OCI-LY1 (cell line): Measurements from ENCODE around the gene MACF1.
"Not testable (repeated sequence)": the region's sequence is repeated elsewhere in the genome, so short reads cannot be mapped to it uniquely, and the experiment has no call there.

Experiments used
- H2AFZ ChIP-seq: fragments of 200-600 bp; sonication (generic), shearing (Covaris generic); 2 replicates; pipeline ENCODE4 v1.6.0; 2014; ENCODE audit warnings: antibody characterized with exemption, mild to moderate bottlenecking, low read length
- H3F3A ChIP-seq: fragments of 200-600 bp; sonication (generic), shearing (Covaris generic); 2 replicates; pipeline ENCODE4 v1.6.0; 2014; ENCODE audit warnings: mild to moderate bottlenecking, antibody characterized with exemption, low read length, moderate library complexity; ENCODE audit not compliant: insufficient read depth
- H3K27ac ChIP-seq: fragments of 200-600 bp; sonication (generic); 2 replicates; pipeline ENCODE4 v1.5.1; 2014; ENCODE audit warnings: low read length, mixed run types, mild to moderate bottlenecking, low read depth; ENCODE audit not compliant: poor library complexity, severe bottlenecking
- H3K27me3 ChIP-seq: fragments of 200-600 bp; sonication (generic); 2 replicates; pipeline ENCODE4 v1.6.0; 2014; ENCODE audit warnings: antibody characterized with exemption, mild to moderate bottlenecking, low read length, moderate library complexity; ENCODE audit not compliant: insufficient read depth
- H3K36me3 ChIP-seq: fragments of 200-600 bp; sonication (generic); 2 replicates; pipeline ENCODE4 v1.6.1; 2014; ENCODE audit warnings: mild to moderate bottlenecking, antibody characterized with exemption, low read length, moderate library complexity, mixed read lengths; ENCODE audit not compliant: insufficient read depth
- H3K4me1 ChIP-seq: fragments of 200-600 bp; sonication (generic); 2 replicates; pipeline ENCODE4 v1.5.1; 2014; ENCODE audit warnings: mild to moderate bottlenecking, low read length, moderate library complexity; ENCODE audit not compliant: insufficient read depth, severe bottlenecking
- H3K4me2 ChIP-seq: fragments of 200-600 bp; sonication (generic), shearing (Covaris generic); 2 replicates; pipeline ENCODE4 v1.6.1; 2014; ENCODE audit warnings: low read length
- H3K4me3 ChIP-seq: fragments of 200-600 bp; sonication (generic); 2 replicates; pipeline ENCODE4 v1.5.1; 2014; ENCODE audit warnings: low read length, low read depth, mild to moderate bottlenecking, mixed read lengths; ENCODE audit not compliant: poor library complexity, severe bottlenecking
- H3K79me2 ChIP-seq: fragments of 200-600 bp; shearing (Covaris generic); 2 replicates; pipeline ENCODE4 v1.6.1; 2016; ENCODE audit warnings: mixed run types, low read length, mixed read lengths; ENCODE audit not compliant: insufficient read depth
- H3K9ac ChIP-seq: fragments of 200-600 bp; sonication (generic), shearing (Covaris generic); 2 replicates; pipeline ENCODE4 v1.6.1; 2014; ENCODE audit warnings: mild to moderate bottlenecking, low read length, mixed read lengths
- H3K9me2 ChIP-seq: fragments of 200-600 bp; sonication (generic), shearing (Covaris generic); 2 replicates; pipeline ENCODE4 v1.6.1; 2014; ENCODE audit warnings: low read depth, mild to moderate bottlenecking, low read length, mixed read lengths
- H3K9me3 ChIP-seq: fragments of 200-600 bp; shearing (Covaris generic); 2 replicates; pipeline ENCODE4 v1.6.1; 2014; ENCODE audit warnings: low read length, mixed read lengths
- H4K20me1 ChIP-seq: fragments of 200-600 bp; sonication (generic), shearing (Covaris generic); 2 replicates; pipeline ENCODE4 v1.6.0; 2016; ENCODE audit warnings: mild to moderate bottlenecking, low read length; ENCODE audit not compliant: insufficient read depth
- CTCF ChIP-seq: fragments of 200-600 bp; sonication (generic), shearing (Covaris generic); IDR thresholded peaks from 2 replicates; pipeline ENCODE4 v1.5.1; 2017; ENCODE audit warnings: mild to moderate bottlenecking, antibody characterized with exemption, low read length, moderate library complexity, mixed read lengths
- EZH2 ChIP-seq: fragments of 200-600 bp; sonication (generic), shearing (Covaris generic); IDR thresholded peaks from 2 replicates; pipeline ENCODE4 v1.8.0; 2017; ENCODE audit warnings: borderline replicate concordance, mixed run types, mild to moderate bottlenecking, antibody characterized with exemption, low read length, moderate library complexity, mixed read lengths

The MACF1 gene

DNA sequence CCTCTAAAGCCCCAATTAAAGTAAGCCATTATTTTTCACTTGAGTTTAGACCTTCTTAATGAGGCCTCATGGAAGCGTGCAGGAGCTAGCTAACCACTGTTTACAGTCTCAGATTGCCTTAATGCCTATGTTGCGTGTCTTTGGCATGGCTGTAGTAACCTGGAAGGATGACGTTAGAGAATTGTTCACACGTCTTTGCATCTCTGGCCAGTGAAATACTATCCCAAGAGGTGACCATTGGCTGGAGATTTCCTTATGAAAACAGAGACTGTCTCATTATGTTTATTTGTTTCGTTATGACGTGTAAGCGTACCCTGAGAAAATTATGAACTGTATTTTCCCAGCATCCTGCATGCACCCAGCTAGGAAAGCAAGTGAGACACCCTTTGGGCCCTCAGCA, 268.3 kb downstream of the MACF1 start:
- Histone ChIP-seq H4K20me1 (no peaks in the 10 kb centered on the region), H2AFZ (no peak overlapping the region), H3K9ac (no peak overlapping the region), H3K27ac (no peak overlapping the region), H3K9me3 (no peaks in the 10 kb centered on the region), H3K4me1 (no peaks in the 10 kb centered on the region), H3K4me3 (no peak overlapping the region), H3K4me2 (no peak overlapping the region), H3F3A (no peaks in the 10 kb centered on the region), H3K27me3 (no peaks in the 10 kb centered on the region), H3K9me2 (no peaks in the 10 kb centered on the region), H3K36me3 (peaks cover 50% of the 10 kb centered on the region; the same call in 1 of the 2 replicates), H3K79me2 (no peaks in the 10 kb centered on the region)
- TF ChIP-seq CTCF: no peak

DNA sequence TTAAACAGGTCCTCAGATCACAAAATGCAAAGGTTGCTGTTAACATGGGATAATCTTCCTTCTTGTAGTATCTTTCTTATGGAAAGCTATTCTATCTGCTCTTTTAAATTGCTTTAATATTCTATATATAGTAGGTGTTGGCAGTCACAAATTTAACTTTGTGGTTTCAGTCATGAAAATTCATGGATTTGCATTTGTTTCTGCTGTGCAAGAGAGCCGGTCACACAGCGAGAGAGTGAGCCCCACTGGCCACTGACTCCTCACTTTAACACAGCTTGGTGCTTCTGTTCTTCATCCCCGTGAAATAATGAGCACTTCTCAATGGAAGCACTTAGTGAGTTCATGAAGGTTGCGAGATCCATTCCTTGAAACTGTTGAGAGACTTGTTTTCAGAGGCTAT, 268.8 kb downstream of the MACF1 start:
- no peak for TF ChIP-seq CTCF
- TF ChIP-seq EZH2: no peak
- Histone ChIP-seq H3F3A (no peaks in the 10 kb centered on the region), H3K4me3 (no peak overlapping the region), H3K27ac (no peak overlapping the region), H3K4me1 (no peaks in the 10 kb centered on the region), H3K4me2 (no peak overlapping the region), H2AFZ (no peak overlapping the region), H3K9ac (no peak overlapping the region), H4K20me1 (no peaks in the 10 kb centered on the region), H3K79me2 (no peaks in the 10 kb centered on the region), H3K9me2 (no peaks in the 10 kb centered on the region), H3K36me3 (peaks cover 45% of the 10 kb centered on the region; the same call in 1 of the 2 replicates), H3K27me3 (no peaks in the 10 kb centered on the region), H3K9me3 (no peaks in the 10 kb centered on the region)

DNA sequence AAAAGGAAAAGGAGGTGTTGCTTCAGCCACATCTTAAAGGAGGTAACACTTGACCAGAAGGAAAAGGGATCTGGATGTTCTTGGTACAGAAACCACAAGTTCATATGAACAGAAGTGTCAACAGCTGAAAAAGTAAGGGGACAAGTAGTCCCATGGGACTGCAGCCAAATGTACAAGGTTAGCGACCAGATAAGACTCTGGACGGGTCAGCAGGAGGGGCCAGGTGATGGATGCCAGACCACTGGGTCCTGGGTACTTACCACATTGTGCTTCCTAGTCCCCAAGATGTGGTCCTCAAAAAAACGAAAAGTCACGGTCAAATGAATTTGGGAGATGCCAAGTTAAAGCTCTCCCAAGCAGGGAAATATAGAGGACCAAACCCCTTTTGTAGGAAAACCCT, 270.3 kb downstream of the MACF1 start:
- H3K4me1 ChIP-seq: no peaks in the 10 kb centered on the region
- H3K27me3 ChIP-seq: no peaks in the 10 kb centered on the region
- no peaks in the 10 kb centered on the region for H3K79me2 ChIP-seq
- H4K20me1 ChIP-seq: no peaks in the 10 kb centered on the region
- H2AFZ ChIP-seq: no peak overlapping the region
- peaks cover 35% of the 10 kb centered on the region; the same call in 1 of the 2 replicates for H3K36me3 ChIP-seq
- H3F3A ChIP-seq: no peaks in the 10 kb centered on the region
- H3K4me3 ChIP-seq: no peak overlapping the region
- TF ChIP-seq EZH2: no peak
- TF ChIP-seq CTCF: no peak
- no peak overlapping the region for H3K4me2 ChIP-seq
- H3K9me2 ChIP-seq: no peaks in the 10 kb centered on the region
- no peak overlapping the region for H3K27ac ChIP-seq
- H3K9me3 ChIP-seq: no peaks in the 10 kb centered on the region
- no peak overlapping the region for H3K9ac ChIP-seq

GRCh38 chr1:39475551-39475950, 271.1 kb downstream of the MACF1 start:
- H3K4me2 ChIP-seq, H3F3A ChIP-seq: not testable (repeated sequence)
- peaks cover 34% of the 10 kb centered on the region; the same call in 1 of the 2 replicates for H3K36me3 ChIP-seq

More at GRCh38 chr1:39475551-39475950, 271.1 kb downstream of the MACF1 start:
- not testable (repeated sequence) for H3K9me3 ChIP-seq, H4K20me1 ChIP-seq, H3K4me3 ChIP-seq, H3K4me1 ChIP-seq, H3K79me2 ChIP-seq, H3K27me3 ChIP-seq, H3K9ac ChIP-seq, H3K9me2 ChIP-seq, H3K27ac ChIP-seq, H2AFZ ChIP-seq
